Sigmoid colon (tissue), 4 donors: ENCODE data around the gene PLD3.

Experiments used
- CTCF ChIP-seq, 4 experiments: fragments of 450-650 bp in 3 of 4; fragments of 200-600 bp in 1 of 4; IDR thresholded peaks; one replicate each; pipeline ENCODE4 v1.5.1; 2016 to 2019; ENCODE audit warnings: antibody characterized with exemption in 4 of 4, mild to moderate bottlenecking in 3 of 4, moderate library complexity in 2 of 4
- POLR2AphosphoS5 ChIP-seq, 4 donors: sonication (generic); formaldehyde crosslinking; IDR thresholded peaks; one replicate each; pipeline ENCODE4 v1.6.1; 2017; ENCODE audit warnings: antibody characterized with exemption in 4 of 4

DNA sequence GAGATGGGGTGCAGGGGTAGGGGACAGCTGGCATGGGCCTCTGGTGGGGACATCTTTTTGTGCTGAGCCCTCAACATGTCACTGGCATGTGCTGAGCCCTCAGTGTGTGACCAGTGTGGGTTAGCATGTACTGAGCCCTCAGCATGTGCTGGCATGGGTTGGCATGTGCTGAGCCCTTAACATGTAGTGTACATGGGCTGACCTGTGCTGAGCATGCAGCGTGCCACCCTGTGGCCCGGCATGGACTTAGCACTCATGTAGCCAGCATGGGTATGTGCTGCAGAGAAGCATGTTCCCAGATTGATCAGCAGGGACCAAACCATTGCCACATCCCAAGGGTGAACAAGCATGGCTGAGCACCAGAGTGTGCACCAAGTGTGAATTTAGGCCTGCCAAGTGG is 30.0 kb downstream of the PLD3 start:
- no peak for TF ChIP-seq CTCF (IDR thresholded peaks at IDR 0.05)
- TF ChIP-seq POLR2AphosphoS5 (IDR thresholded peaks at IDR 0.05): no peak
